Body of pancreas (tissue), 4 donors: ENCODE measurements around the gene NUBPL.

Experiments
- POLR2A ChIP-seq, 3 donors: fragments of 450-650 bp; IDR thresholded peaks; one replicate each; pipeline ENCODE4 v1.6.1; 2016; ENCODE audit warnings: antibody characterized with exemption in 3 of 3, mild to moderate bottlenecking in 2 of 3
- TF ChIP-seq, protein P1 (sequence below), 7 experiments: fragments of 450-650 bp in 4 of 7; fragments of 200-600 bp in 3 of 7; sonication (generic) in 3 of 7; IDR thresholded peaks; one replicate each; pipeline ENCODE4 v1.5.1; 2016 to 2019; ENCODE audit warnings: antibody characterized with exemption in 7 of 7

DNA sequence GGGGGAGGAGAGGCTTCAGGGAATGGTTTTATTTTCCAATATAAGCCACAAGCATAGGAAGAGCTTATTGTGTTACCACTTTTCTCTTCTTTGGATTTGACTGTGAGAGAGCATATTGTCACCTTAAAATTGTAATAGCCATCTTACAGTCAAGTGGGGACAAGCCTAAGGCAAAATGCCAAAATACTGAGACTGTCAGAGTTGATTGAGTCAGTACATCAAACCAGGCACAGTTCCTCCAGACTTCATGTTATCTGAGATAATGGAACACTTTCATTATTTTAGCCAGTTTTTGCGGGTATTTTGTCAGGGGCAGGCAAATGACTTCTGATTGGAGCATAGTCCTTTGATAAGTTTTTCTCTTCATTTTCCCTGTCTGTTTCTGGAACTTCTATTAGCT, 19.5 kb upstream of the NUBPL start:
- no peak for TF ChIP-seq POLR2A (IDR thresholded peaks at IDR 0.05)
- TF ChIP-seq, protein P1, sequence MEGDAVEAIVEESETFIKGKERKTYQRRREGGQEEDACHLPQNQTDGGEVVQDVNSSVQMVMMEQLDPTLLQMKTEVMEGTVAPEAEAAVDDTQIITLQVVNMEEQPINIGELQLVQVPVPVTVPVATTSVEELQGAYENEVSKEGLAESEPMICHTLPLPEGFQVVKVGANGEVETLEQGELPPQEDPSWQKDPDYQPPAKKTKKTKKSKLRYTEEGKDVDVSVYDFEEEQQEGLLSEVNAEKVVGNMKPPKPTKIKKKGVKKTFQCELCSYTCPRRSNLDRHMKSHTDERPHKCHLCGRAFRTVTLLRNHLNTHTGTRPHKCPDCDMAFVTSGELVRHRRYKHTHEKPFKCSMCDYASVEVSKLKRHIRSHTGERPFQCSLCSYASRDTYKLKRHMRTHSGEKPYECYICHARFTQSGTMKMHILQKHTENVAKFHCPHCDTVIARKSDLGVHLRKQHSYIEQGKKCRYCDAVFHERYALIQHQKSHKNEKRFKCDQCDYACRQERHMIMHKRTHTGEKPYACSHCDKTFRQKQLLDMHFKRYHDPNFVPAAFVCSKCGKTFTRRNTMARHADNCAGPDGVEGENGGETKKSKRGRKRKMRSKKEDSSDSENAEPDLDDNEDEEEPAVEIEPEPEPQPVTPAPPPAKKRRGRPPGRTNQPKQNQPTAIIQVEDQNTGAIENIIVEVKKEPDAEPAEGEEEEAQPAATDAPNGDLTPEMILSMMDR (IDR thresholded peaks at IDR 0.05) = no peak
